G401 (cell line): ENCODE results near the gene MOV10L1. TPM values are rescaled to one million over a fixed set of nuclear protein-coding genes. Genes with fewer than 3 reads are reported as not detected.
"Not testable (repeated sequence)": the region's sequence is repeated elsewhere in the genome, so short reads cannot be mapped to it uniquely, and the experiment has no call there.

Experiments
- DNase-seq: peaks from one replicate; pipeline ENCODE4 v3.0.0-alpha.2; 2015; ENCODE audit warnings: low spot score
- in situ Hi-C: cut with HindIII; loops from 2 replicates; pipeline ENCODE4 v1.10.0; 2016; ENCODE audit warnings: low sequenced_read_pairs, mixed read lengths
- total RNA-seq: library from RNA; depleted of rRNA; stranded (reverse); fragments of >200 nt; shearing (Covaris generic); gene quantifications from 2 replicates; pipeline ENCODE4 v1.2.3, GENCODE V29; 2014

The MOV10L1 gene
- total RNA-seq, 1 experiment from 2014 or later, result not detected

GRCh38 chr22:50147258-50148165 lies 57.7 kb downstream of the MOV10L1 start:
- DNase-seq, in situ Hi-C loops: not testable (repeated sequence)

- DNase-seq, result no peak
Measured at GRCh38 chr22:50148166-50148500, 58.3 kb downstream of the MOV10L1 start.

GRCh38 chr22:50148991-50149721 lies 59.4 kb downstream of the MOV10L1 start:
- in situ Hi-C loops, result no loop called here

More at GRCh38 chr22:50148166-50148500, 58.3 kb downstream of the MOV10L1 start:
- in situ Hi-C loops, result no loop called here

GRCh38 chr22:50150161-50151129 lies 60.6 kb downstream of the MOV10L1 start:
- in situ Hi-C loops, result no loop called here
- peak; percentile 89 for DNase-seq

More at GRCh38 chr22:50148991-50149721, 59.4 kb downstream of the MOV10L1 start:
- peak; percentile 98 for DNase-seq

- in situ Hi-C loops, result no loop called here
Measured at GRCh38 chr22:50151571-50152537, 62.0 kb downstream of the MOV10L1 start.

GRCh38 chr22:50153056-50153755 lies 63.4 kb downstream of the MOV10L1 start:
- in situ Hi-C loops, result no loop called here
- DNase-seq, result no peak

More at GRCh38 chr22:50151571-50152537, 62.0 kb downstream of the MOV10L1 start:
- no peak for DNase-seq

GRCh38 chr22:50153756-50154140 lies 63.9 kb downstream of the MOV10L1 start:
- in situ Hi-C loops, result no loop called here
- no peak for DNase-seq

GRCh38 chr22:50157709-50158375 lies 68.0 kb downstream of the MOV10L1 start:
- in situ Hi-C loops, result no loop called here
- peak; percentile 94 for DNase-seq

GRCh38 chr22:50160947-50161346 lies 71.1 kb downstream of the MOV10L1 start:
- in situ Hi-C loops, result no loop called here

GRCh38 chr22:50161508-50162390 lies 71.9 kb downstream of the MOV10L1 start:
- DNase-seq, result no peak
- in situ Hi-C loops, result no loop called here

More at GRCh38 chr22:50160947-50161346, 71.1 kb downstream of the MOV10L1 start:
- no peak for DNase-seq

GRCh38 chr22:50162391-50162956 lies 72.7 kb downstream of the MOV10L1 start:
- in situ Hi-C loops, result no loop called here
- DNase-seq, result no peak

- in situ Hi-C loops, result no loop called here
- DNase-seq, result no peak
Measured at GRCh38 chr22:50165436-50166123, 75.8 kb downstream of the MOV10L1 start.

GRCh38 chr22:50167689-50168489 lies 78.1 kb downstream of the MOV10L1 start:
- in situ Hi-C loops, result no loop called here
- DNase-seq, result no peak

- in situ Hi-C loops, result not testable (repeated sequence)
Measured at GRCh38 chr22:50168490-50169180, 78.8 kb downstream of the MOV10L1 start.

More at GRCh38 chr22:50168490-50169180, 78.8 kb downstream of the MOV10L1 start:
- DNase-seq, result not testable (repeated sequence)
